B cell (primary cell): Measurements from ENCODE around the gene HAO2.

Experiments
- CTCF ChIP-seq: fragments of 200-600 bp; IDR thresholded peaks from one replicate; pipeline ENCODE4 v1.8.0; 2022; ENCODE audit warnings: antibody characterized with exemption, mild to moderate bottlenecking
- EZH2 ChIP-seq: IDR thresholded peaks from 2 replicates; pipeline ENCODE4 v1.6.1; 2012; ENCODE audit warnings: borderline replicate concordance, low read depth, mild to moderate bottlenecking, moderate library complexity, low read length; ENCODE audit not compliant: insufficient read depth, poor library complexity, severe bottlenecking

DNA sequence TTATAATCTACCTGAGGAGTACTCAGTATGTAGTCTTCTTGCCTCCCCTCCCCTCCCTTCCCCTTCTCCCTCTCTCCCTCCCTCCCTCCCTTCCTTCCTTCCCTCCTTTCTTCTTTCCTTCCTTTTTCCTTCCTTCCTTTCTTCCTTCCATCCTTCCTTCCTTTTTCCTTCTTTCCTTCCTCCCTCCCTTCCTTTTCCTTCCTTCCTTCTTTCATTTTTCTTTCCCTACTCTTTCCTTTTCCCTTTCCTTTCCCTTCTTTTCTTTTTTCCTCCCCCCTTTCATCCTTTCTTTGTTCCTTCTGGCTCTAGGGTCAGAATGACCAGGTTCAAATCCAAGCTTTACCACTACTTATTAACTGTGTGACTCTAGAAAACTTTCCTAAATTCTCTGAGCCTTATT, 48.5 kb upstream of the HAO2 start:
- TF ChIP-seq CTCF (no peak), EZH2 (no peak)
